Stimulated activated CD8-positive, alpha-beta memory T cell treated with anti-CD3 and anti-CD28 coated beads, Interleukin-12 subunit alpha, Interleukin-12 subunit beta, amount 100 ng/mL, for 4 hours (primary cell): ENCODE data around the gene COPA.
"Not testable (repeated sequence)": the region's sequence is repeated elsewhere in the genome, so short reads cannot be mapped to it uniquely, and the experiment has no call there.

ENCODE experiments used
- DNase-seq: peaks from one replicate; pipeline ENCODE4 v3.0.0-alpha.2; 2020; ENCODE audit warnings: low read depth

Gene COPA

DNA sequence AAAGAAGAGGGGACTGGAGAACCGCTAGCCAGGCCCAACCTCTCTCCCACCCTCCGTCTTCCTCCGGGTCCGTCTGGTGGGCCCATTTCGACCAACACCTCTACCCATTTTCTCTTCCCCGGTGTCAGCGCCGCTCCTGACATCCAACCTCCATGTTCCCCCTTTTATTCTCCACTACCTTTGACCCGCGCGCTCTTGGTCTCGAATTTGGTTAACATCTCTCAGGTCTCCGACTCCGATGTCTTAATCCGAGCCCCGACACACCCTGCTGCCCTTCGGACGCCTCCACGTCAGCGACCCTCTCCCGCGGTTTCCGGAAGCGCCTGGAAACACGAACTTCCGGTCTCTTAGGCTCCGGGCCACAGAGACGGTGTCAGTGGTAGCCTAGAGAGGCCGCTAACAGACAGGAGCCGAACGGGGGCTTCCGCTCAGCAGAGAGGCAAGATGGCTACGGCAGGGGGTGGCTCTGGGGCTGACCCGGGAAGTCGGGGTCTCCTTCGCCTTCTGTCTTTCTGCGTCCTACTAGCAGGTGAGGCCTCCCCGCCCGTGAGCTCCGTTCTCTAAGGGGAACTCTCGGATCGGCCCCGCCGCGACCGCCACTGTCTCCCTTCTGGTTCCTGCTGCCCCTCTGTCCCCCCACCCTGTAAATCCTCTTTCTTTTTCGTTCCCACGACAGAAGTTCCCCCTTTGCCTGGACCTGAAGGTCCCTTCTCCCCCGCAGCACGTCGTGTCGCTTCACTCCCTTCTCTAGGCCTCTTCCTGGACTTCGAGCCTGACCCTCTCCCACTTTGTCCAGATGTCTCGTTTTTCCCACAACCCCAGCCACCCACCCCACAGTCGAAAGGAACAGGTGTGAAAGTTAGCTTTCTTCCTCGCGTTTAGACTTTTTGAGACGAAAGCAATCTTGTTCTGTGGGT lies at the start of gene COPA, which contains the start of gene NCSTN:
TSS of gene COPA (minus strand) at position 298 of the 917 bp plus-strand sequence. CDS start at position 218, 80 bp downstream.
TSS of gene NCSTN (plus strand) at position 431 of the 917 bp plus-strand sequence. CDS start at position 445, 14 bp downstream.
- DNase-seq: peak; percentile 79

DNA sequence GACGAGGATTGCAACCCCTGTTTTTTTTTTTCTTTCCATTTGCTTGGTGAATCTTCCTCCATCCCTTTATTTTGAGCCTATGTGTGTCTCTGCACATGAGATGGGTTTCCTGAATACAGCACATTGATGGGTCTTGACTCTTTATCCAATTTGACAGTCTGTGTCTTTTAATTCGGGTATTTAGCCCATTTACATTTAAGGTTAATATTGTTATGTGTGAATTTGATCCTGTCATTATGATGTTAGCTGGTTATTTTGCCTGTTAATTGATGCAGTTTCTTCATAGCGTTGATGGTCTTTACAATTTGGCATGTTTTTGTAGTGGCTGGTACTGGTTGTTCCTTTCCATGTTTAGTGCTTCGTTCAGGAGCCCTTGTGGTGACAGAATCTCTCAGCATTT lies 45.4 kb upstream of the COPA start:
- not testable (repeated sequence) for DNase-seq

DNA sequence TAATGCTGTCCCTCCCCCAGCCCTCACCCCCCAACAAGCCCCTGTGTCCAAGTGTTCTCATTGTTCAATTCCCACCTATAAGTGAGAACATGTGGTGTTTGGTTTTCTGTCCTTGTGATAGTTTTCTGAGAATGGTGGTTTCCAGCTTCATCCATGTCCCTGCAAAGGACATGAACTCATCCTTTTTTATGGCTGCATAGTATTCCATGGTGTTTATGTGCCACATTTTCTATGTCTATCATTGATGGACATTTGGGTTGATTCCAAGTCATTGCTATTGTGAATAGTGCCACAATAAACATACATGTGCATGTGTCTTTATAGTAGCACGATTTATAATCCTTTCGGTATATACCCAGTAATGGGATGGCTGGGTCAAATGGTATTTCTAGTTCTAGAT lies 41.8 kb upstream of the COPA start:
- DNase-seq: not testable (repeated sequence)

DNA sequence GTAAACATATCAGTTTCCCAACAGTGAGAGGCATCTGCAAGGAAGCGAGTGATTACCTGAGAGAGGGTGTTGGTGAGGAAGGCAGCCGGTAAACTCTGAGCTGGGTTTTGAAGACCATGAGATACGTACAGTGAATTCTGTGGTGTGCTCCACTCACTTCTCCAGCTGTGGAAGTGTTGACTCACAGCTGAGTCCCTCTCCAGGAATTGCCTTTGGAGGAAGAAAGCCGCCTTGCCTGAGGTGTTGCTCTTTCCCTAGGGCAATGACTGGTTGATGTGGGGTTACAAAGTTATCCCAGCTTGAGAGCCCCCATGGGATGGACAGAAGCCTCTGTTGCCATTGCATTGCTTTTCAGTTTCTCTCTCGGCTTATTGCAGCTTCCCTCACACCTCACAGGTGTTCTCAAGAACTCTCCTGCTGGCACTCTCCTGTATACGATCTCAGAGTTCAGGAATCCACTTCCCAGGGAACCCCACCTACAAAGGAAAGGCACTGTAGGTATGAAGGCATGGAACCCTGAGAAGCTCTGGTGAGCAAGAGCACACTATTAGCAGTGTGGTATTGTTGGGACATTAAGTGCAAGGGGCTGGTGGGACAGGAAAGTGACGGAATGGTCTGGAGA lies 34.6 kb upstream of the COPA start:
- DNase-seq: no peak

DNA sequence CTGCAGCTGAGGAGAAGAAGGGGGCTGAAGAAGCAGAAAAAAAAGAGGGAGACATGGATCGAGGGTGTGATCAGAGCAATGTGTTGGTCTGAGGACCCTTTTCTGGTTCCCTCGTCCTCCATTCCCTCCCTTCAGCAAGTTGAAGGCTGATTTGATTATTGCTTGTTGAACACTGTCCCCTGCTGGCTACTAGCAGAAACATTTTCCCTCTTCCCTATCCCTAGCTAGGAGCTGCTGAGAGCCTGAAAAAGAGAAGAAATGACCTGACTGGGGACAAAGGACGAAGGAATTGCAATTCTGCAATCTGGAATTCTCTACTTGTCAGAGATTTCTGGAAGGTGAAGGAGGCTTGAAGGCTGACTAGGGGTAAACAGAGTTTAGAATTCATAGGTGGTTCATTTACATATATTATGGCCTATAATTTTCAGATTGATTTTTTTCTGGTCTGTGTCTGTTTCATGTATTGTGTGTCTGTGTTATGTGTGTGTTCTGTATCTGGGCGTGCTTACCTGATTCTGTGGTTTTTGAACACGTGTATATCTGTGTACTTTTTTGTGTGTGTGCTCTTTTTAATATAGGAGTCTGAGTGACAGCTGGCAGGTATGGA lies 33.6 kb upstream of the COPA start:
- DNase-seq: no peak

DNA sequence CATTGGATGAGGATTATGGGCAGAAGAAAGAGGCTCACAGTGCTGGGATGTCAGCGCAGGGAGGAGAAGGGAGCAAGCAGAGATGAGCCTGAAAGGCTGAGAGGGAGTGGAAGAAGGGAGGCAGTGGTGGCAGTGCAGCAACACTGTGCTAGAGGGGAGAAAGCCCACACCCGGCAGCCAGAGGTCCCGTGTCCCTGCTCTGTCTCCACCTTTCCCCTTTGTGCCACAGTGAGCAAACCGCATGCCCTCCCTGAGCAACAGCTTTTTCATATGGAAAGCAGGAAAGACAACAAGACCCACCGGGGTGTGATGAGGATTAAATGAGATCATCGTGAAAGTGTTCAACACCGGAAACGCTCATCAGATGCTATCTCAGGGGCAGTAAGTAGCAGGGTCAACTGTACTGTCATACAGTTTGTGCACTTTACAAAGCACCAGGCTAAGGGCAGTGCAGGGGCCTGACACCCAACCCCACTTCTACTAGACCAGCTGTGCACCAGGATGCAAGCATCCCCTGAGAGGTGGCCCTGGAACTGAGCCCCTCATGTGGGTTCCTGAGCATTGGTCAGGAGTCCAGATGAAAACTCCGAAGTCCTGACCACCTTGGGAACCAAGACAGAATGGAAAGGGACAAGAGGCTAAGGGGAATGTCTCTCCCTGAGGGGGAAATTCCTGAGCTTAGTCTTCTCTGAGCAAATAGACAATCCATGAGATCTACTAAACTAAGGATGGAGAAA lies 32.9 kb upstream of the COPA start:
- no peak for DNase-seq

DNA sequence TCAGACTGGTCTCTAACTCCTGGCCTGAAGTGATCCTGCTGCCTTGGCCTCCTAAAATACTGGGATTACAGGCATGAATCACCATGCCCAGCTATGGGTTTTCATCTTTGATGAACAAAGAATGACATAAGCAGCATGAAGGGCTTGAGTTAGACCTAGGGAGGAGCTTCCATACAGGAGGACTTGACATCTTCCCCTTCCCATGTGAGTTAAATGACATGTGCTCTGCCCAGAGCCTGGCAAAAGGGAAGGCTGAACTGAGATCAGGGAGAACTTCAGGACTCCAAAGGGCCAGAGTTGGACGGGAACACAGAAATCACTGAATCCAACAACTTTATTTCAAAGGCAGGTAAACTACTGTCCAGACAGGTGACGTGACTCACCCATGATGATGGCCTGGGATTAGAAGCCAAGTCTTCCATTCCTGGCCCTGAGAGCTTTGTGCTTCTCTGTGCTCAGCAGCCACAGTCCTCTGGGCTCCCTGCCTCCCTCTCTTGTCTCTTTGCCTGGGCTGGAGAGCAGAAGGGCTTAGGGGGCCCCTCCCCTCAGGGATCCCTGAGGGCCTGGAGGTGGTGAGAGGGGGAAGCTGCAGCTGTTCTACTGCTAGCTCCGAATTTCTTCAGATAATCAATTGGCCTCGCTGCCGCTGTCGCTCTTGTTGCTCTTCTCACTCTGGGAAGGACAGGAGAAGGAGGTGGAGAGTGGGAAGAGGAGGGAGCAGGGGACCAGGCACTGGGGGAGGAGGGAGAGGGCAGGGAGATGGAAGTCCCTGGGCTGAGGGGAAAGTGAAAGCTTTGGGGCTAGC lies 31.5 kb upstream of the COPA start:
- no peak for DNase-seq

DNA sequence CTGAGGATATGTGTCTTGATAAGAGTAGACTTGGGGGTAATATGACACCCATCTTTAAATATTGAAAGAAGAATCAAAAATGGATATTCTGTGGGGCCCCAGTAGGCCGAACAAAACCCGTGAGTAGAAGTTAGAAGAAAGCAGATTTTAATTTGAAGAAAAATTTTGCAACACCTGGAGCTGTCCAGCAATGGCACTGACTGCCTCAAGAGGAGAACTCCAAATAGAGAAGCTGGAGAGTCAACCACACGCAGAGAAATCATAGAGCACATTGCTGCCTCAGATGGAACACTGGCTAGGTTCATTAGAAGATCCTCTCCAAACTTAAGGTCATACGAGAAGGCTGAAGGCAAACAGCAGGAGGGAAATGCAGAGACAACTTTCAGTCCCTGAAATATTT lies 30.6 kb upstream of the COPA start:
- DNase-seq: no peak

DNA sequence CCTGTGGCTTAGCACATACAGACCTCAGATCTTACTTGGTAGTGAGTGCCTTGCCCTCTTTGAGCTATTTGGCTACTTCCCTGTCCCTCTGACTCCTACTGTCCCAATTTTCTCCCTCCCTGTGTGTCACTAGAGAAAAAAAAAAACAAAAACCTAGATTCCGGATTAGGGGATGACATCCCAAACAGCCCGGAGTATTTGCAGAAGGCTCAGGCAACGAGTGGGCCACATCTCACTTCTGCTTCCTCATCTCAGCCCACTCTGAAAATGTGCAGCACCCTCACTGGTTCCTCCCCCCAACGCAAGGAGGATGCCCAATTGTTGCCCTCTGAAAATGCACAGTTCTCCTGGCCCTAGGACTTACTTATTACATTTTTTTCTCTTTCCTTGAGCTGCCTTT lies 28.7 kb upstream of the COPA start:
- no peak for DNase-seq

DNA sequence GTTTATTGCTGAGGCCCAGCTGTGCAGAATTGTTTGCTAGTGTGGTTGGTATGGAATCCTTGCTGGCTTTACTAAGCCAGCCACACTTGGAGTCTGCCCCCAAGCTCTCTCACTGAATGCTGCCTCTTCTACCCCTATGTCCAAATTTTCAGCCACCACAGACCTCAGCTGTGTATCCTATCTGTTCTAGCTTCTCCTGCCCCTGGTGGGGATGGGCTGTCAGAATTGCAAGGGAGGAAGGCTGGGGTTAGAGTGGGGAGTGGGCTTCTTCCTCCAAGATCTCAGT lies 28.2 kb upstream of the COPA start:
- no peak for DNase-seq

DNA sequence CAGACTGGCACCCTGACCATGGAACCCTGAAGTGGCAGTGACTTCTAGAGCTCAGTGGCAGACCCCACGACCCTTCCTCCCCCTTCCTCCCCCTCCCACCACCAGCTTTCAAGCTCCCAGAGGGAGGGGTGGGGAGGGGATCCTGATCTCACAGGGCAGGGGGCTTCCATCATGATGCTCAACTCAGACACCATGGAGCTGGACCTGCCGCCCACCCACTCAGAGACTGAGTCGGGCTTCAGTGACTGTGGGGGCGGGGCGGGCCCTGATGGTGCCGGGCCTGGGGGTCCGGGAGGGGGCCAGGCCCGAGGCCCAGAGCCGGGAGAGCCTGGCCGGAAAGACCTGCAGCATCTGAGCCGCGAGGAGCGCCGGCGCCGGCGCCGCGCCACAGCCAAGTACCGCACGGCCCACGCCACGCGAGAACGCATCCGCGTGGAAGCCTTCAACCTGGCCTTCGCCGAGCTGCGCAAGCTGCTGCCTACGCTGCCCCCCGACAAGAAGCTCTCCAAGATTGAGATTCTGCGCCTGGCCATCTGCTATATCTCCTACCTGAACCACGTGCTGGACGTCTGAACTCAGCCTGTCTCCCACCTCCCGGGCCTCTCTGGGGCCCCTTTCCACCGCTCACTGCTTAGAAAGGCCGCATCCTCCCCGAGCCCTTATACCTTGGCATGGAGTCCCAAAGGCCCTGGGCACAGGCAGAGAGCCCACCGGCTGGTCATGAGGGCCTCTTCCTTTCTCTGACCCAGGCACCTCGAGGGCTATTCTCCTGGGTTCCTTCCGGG lies 27.7 kb upstream of the COPA start:
- DNase-seq: no peak

DNA sequence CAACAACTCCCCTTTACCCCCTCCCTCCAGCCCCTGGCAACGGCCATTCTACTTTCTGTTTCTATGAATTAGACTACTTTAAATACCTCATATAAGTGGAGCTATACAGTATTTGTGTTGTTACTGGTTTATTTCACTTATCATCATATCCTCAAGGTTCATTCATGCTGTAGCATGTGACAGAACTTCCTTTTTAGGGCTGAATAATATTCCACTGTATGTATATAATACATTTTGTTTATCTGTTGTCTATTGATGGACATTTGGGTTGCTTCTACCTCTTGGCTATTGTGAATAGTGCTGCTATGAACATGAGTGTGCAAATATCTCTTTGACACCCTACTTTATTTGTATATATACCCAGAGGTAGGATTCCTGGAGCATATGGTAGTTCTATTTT lies 26.0 kb upstream of the COPA start:
- no peak for DNase-seq

DNA sequence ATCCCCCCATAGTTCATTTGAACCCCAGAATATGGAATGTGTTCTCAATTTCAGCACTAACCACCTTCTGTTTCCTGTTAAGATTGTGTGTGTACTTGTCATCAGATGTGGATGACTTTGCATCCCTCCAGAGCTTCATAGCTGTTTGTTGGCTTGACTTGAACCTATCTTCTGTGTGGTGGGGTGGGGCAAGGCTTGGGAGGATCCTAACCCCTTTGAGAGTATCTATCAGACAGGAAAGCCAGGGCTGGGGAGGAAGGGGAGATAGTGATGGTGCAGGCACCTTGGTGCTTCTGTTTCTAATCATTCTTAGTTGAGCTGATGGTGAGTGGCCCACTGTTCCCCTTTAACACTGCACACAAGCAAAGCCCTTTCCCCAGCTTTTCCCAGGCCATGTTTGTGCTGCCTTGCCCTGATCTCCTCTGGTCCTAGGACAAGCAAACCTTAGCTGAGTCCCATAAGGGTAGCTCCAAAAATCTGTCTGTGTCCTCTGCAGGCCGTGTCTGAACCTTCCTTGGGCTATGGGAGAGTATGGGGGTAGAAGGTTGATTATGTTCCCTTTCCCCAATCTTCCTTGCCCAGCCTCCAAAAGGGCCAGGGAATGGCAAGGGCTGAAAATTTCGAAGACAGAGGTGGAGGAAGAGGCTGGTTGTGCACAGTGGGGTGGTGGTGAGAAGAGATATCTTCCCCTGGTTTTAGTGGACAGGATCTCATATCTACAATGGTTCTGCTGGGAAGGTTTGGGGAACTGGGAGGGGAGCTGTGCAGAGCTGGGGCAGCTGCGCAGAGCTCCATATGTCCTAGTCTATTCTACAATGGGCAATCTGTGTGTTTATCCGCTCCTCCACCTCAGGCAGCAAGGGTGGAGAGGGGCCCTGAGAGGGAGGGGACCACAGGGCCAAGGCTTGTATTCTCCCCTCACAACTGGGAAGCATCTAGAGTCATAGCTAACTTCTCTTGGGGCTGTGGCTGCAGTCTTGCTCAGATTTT lies 25.2 kb upstream of the COPA start:
- no peak for DNase-seq

DNA sequence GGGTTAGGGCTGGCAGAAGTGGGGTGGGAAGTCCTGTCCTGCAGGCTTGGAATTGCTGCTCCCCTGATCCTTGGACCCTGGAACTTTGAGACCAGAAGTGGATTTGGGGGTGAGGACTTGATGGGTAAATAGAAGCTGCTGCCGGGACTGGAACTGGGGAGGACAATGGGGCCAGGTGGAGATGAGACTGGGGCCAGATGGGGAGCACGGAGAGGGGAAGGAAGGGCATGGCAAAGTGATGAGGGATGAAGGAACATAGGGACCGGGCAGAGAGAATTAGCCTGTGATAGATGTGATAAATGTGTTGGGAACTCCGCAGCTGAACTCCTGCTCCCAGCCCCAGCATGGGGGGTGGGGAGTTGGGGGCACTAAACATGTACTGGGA lies 24.5 kb upstream of the COPA start:
- no peak for DNase-seq

DNA sequence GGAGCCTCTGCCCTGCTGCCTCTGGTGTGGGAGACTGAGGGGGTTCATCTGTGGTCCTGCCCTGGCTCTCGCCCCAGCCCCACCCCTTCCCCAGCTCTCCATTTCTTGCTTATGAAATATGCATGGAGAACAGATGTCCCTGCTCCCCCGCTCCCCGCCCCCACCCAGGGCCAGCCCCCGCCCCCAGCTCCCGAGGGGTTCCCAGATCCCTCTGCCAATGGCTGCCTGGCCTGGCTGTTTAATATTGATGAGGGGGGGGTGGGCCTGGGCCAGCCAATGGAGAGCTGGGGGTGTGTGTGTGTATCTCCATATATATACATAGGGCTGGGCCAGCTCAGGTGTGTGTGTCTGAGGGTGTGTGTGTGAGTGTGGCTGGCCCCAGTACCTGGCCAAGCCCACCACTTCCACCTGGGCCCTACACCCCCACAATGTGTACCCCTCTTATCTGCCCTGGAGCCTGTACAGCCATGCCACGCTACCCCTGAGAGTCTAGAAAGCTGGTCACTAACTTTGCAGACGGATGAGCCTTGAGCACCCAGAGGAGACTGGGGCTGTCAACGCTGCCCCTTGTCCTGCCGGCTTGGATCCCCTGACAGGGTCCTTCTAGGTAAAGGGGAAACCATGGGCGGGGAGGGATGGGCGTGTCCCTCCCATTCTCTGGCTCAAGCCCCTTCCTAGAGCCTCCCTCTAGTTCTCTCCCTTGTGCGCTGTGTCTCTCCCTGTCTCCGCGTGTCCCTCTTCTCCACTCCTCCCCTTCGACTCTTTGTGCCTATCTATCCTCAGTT lies 23.9 kb upstream of the COPA start, which contains the start of gene NHLH1:
TSS of gene NHLH1 (plus strand) at position 341 of the 785 bp plus-strand sequence. CDS start 3,661 bp downstream, outside the sequence.
- no peak for DNase-seq

DNA sequence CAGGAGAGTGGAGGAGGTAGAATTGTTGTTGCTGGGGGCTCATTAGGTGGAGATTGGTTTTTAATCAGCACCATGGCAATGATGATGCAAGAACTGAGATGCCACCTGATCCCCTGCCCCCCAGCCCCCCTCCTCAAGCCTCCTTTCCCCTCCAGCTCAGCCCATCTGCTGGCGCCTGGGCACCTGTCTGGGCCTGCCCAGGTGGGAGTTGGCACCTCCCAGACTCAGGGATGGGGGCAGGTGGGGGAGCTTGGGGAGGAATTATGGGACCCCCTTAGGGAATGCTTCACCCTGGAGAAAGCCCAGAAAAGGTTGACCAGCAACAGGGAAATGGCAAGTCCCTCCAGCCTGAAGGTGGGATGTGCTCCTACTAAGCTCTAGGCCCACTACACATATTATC lies 22.3 kb upstream of the COPA start:
- DNase-seq: no peak

DNA sequence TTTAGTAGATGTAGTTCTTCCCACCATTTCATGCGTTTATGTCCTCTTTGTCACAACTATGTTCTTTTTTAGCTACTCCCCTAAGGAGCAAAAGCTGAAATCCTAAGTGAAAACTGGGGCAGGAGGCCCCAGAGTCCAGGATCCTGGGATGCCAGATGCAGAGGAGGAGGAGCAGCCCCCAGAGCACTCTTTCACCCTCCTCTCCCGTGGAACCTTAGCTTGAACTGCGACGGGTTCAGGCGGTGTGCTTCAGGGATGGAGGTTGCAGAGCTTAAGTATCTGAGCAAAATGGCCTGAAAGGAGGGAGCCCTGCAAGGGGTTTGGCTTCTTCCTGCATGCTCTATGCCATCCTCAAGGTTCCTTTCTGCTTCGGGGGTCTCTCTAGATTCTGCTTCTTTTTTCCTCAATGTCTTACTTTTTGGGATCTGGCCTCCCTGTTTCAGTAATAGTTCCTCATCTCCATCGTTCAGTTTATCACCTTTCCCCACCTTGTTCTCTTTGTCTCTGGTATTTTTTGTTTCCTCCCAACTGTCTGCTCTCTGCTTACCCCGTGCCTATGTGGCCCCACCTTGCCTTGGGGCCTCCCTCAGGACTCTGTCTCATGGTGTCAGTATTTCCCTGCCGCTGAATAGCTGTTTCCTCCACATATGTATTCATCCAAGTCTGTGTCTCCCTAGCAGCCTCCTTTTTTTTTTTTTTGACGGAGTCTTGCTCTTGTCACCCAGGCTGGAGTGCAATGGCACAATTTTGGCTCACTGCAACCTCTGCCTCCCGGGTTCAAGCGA lies 21.1 kb upstream of the COPA start:
- DNase-seq: no peak

DNA sequence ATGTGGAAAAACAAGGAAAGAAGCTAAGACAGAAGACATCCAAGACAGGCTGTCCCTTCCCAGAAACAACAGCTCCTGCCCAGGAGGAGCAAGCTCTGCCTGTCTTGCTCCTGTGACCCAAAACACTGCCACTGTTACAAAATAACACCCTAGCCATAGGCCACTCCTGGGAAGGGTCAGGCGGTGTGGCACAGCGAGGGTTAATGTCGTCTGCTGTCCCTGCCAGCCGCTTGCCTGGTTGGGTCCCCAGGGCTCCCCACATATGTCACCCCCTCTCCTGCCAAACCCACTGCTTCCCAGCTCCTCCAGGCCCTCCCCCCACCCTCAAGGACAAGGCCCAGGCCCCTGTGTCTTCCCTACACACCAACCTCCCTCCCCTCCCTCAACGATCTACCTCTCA lies 20.0 kb upstream of the COPA start:
- DNase-seq: no peak
